GM18526 (cell line): ENCODE measurements around the gene PDGFD.

Source experiments
- POLR2A ChIP-seq: IDR thresholded peaks from 3 replicates; pipeline ENCODE4 v1.6.1; 2011; ENCODE audit not compliant: insufficient read length; ENCODE audit errors: extremely low read depth

The PDGFD gene

DNA sequence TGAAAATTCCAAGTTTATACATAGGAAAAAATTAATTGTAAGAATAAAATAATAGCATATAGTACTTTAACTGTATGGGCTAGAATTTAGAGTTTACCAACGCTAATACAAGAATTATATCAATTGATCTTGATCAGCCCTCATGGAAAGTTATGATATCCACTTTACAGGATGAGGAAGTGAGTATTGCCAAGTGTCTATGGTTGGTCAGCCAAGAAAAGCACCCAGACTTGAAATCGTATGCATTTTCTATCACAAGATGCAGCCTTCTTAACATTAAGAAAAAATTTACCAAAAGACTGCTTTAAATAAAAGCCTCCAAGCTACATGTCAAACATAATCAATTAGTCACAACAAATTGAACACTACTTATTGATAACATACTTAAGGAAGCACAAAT, 74.5 kb downstream of the PDGFD start:
- TF ChIP-seq POLR2A = no peak

DNA sequence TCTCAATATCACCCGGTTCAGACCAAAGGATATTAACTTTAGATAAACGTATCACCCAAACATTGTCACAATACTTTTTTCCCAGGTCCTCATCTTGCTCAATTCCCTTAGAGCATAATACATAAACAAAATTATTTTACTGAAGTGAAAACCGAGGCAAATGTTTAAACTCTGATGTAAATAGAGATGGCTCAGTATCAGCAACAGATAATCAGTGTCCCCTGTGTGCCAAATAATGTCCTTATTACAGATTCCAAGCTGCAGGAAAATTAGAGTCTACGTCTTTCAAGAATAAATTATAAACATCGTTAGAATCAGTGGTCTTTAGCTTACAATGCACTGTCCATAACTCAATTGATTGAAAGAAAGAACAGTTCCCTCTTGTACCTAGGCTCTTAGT, 77.3 kb downstream of the PDGFD start:
- TF ChIP-seq POLR2A = no peak

DNA sequence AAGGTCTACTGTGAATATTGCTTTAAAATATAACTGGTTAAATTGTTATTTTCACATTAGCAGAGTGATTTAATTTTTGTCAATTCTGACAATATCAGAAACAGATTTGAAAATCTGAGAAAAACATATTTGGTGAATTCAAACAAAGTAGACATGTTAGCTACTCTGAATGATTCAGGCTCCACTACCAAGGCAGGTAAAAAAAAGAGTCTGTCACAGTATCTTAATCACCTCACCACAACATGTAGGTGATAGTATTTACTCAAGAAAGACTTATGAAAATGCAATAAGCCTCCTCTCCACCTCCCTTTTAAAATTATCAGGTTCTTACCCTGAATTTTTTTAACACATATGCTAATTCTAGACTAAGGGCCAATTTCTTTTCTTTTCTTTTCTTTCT, 85.0 kb downstream of the PDGFD start:
- TF ChIP-seq POLR2A = no peak

DNA sequence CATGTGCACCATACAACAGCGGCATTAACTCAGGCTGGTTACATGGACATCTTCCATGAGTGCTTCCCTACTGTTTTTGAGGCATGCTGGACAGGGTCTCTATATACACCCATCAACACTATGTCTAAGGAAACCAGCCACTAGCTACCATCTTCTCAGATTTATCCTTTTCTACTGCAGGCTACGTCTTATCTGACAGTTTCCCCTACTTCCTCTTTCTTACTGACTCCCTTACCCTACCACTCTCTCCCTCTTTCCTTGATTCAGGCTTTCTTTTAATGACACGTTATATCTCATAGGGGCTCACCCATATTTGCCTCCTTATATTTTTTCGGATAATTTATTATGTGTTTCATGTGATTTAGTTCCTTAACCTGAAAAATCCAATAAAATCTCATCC, 85.7 kb downstream of the PDGFD start:
- no peak for TF ChIP-seq POLR2A

DNA sequence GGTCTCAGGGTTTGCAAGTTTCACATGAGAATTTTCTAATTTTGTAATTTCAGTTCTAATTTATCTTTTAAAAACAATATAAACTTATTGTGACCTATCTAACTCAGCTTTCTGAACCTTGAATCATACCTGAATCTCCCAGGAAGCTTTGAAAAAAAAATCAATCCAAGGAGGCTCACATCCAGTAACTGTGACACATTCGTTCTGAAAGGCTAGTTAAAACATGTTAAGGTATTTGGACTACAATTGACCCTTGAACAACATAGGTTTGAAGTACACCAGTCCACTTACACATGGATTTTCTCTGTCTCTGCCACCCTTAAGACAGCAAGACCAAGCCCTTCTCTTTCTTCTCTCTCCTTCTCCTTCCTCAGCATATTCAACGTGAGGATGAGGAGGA, 87.5 kb downstream of the PDGFD start:
- no peak for TF ChIP-seq POLR2A

DNA sequence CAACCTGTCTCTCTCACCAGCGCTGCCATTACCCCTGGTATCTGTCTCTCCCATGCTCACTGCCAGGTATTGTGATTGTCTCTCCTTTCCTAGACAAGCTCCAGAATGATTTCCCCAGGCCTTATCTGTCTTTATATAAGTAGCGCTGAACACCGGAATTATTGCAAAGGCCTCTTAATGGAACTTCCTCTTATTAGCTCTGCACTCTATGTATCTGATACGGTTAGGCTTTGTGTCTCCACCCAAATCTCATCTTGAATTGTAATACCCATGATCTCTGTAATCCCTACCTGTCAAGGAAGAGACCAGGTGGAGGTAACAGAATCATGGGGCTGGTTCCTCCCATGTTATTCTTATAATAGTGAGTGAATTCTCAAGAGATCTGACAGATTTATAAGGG, 88.2 kb downstream of the PDGFD start:
- no peak for TF ChIP-seq POLR2A

DNA sequence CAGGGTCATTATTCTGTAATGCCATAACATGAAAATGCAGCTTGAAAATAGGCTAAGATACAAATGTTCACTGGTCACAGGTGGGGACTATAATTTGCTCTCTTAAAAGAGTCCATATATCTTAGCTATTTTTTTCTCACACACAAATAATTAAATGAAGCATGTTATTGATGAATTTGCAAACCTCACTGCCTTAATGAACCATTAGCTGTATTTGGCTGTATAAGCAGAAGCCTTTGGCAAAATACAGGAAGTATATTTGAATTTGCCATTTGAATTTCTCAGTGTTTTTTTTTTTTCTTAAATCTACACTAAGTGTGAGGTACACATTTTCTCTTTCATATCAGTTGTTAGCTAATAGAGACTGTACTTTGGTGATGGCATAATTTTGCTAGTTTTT, 88.9 kb downstream of the PDGFD start:
- no peak for TF ChIP-seq POLR2A

DNA sequence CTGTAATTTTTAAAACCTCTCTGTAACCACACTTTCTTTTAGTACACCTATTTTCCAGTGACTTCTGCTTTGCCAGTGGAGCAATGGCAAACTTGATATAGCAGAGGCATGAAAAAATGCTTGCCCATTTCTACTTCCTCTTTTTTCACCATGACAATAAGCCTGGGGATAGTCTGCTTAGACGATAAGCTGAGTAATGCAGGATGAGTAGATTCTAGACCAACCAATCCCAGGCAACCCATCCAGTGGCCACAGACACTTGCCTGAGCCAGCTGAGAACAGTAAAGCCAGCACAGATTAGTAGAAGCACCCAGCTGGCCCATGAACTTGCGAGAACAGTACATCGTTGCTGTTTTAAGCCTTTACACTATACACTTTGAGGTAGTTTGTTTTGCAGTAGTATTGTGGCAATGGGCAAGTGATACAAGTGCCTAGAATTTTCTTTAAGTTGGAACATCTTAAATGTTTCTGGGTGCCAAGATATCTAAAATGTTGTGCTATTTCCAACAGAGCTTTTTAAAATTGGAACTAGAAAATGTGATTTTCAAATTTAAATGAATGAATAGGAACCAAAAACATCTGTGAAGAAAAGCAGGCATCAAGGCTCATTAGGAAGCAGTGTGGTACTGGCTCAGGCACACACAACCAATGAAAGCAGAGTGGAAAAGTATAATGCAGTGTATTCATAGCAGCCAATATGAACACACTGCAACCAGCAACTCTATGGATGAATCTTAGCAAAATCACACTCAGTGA, 89.8 kb downstream of the PDGFD start:
- TF ChIP-seq POLR2A = no peak

DNA sequence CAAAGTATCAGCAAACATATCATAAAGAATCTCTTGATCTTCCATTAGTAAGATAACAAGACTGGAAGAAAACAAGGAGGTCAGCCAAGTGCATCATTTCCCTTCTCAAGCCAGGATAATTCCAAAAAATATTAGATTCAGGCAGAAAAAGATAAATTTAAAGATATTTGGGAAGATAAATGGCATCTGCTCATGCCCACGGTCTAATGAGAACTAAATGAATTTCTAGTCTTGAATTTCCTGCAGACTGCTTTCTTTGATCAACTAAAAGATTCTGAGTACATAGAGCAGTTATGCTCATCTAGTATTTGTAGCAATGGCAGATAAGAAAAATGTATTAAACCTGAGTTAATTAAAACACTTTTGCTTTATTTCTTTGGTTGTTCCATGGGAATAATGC, 96.4 kb downstream of the PDGFD start:
- TF ChIP-seq POLR2A = no peak

DNA sequence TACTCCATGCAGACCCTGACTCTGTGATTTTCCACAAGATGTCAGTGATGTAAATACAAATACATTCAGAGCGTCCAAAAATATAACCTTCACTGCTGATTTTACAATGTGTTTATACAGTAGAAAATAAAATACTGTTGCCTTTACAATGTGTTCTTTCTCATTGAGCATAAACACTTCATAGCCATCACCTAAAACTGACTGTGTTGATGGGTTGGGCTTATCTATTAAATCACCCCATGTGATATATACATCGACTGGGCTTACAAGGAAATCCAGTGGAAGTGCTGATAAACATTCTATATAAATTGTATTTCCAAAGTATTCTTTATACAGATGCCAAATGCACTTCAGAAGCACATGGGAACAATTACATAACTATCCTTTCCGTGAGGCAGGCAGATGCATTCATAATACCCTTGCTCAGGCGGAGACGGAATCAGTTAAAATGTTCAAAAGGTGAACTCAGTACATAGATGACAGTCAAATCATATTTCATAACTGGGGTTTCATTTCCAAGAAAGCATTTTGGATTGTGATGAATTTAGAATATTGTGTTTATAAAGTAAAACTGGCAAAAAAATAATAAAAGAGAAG, 99.8 kb downstream of the PDGFD start:
- no peak for TF ChIP-seq POLR2A

DNA sequence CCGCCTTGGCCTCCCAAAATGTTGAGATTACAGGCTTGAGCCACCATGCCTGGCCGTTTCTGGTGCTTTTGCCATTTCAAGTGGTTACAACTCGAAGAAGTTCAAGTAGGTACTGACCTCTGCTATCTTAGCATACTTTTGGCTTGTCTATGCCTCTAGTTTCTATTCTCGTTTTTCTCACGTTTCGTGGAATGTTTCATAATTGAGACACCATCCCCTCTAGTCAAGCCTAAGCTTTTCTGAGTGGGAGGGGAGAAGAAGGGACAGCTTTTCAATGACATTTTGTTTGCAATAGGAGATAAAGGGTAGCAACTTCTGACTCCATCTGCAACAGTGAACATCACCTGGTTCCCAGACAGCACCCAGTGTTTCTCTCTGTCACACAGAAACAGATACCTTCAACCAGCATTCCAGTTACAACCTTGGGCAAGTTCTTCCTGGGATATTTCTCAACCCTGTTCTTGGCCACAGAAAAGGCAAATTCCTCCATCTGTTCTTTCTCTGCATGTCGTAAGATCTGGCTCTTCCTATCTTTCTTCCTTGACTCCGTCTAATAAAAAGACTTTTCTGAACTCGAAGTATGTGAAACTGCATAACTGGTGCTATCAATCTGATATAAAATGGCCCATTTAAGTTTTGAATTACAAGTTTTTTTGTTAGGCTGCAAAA, 102.0 kb downstream of the PDGFD start:
- TF ChIP-seq POLR2A = no peak

DNA sequence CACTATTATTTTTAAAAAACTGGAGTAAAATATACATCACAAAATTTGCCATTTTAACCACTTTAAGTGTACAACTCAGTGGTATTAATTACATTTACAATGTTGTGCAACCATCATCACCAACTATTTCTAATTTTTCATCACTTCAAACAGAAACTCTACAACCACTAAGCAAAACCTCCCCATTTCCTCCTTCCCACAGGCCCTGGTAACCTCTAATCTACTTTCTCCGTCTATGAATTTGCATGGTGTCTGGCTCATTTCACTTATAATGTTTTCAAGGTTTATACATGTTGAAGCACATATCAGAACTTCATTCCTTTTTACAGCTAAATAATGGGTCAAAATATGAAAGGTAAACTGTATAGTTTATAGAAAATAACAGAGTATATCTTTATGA, 103.1 kb downstream of the PDGFD start:
- no peak for TF ChIP-seq POLR2A

DNA sequence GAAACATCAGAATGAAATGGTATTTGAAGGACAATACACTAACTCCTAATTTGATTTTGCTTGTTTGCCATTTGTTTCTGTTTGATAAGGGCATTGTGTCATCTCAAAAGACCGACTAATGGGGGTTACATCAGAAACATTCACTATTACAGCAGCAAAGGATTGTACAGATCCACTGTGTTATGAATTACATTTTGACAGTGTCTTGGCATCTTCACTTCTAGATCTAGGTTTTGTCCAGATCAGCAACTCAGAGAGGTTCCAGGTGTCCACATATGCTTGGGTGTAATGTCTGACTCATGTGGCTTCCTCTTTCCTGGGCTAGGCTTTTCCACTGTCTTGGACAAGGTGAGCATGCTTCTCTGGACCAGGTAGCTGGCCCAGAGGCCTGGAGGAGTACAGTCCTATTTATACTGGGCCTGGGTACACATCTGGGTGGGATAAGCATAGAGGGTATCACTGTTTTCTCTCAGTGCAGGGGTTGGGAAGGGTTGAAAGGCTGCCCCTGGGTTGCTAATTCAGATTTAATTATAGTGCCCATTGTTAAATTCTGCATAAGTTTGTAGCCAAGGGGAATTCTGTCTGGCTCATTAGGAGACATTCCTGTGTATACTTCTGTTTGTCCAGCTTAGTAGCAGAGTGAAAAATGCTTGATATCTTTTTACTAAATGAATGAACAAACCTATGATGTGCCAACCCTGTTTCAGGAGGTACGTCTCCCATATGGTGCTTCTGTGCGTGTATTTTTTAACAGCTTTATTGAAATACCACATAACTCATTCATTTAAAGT, 103.7 kb downstream of the PDGFD start:
- TF ChIP-seq POLR2A = no peak

DNA sequence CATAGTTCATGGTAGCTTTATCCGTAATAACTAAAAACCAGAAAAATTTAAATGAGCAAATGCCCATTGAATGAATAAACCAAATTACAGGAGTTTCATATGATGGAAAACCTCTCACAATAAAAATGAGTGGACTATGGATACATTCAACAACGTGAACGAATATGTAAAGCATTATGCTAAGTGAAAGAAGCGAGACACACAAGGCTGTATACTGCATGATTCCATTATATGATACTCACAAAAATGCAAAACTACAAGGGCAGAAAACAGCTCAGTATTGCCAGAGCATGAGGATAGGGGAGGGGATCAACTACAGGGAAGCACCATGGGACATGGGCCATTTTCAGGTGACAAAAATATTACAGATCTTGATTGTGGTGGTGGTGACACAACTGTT, 105.3 kb downstream of the PDGFD start:
- TF ChIP-seq POLR2A = no peak

DNA sequence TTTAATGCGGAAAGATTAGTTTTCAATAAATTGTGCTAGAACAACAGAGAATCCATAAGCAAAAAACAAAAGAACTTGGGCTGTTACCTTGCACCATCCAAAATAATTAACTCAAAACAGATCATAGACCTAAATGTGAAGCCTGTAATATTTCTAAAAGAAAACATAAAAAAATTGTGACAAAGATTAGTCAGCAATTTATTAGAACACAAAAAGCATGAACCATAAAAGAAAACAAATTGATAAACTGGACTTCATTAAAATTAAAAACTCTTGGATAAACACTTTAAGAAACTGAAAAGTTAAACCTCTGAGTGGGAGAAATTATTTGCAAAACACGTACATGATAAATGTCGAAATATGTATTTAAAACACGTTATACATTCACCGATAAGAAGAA, 106.0 kb downstream of the PDGFD start:
- TF ChIP-seq POLR2A = no peak

DNA sequence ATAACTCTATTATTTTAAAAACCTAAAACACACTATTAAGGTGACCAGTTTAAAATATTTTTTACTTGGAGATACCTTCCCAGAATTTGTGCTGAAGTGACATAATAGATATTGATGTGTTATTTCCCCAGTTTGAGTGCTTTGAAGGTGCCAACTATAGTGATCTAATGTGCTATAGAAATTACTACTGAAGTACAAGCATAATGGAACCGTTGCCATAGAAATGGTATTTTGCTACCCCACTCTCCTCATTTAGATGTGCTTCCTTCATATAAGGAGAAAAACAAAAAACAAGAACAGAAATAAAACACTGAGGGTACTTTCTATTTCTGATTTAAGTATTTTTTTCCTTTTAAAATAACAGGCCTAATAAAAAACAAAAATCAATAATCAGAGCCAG, 108.4 kb downstream of the PDGFD start:
- TF ChIP-seq POLR2A = no peak
